GM06990 (cell line): ENCODE results near the gene PKD1L1.

Experiments used
- DNase-seq: peaks from one replicate; pipeline ENCODE4 v3.0.0-alpha.2; 2011; ENCODE audit not compliant: insufficient read length; ENCODE audit errors: extremely low read depth
- H3K27me3 ChIP-seq: replicated peaks from 2 replicates; pipeline ENCODE4 v1.6.0; 2011; ENCODE audit warnings: low read length; ENCODE audit not compliant: control insufficient read depth, insufficient read depth
- H3K36me3 ChIP-seq: 2 replicates; pipeline ENCODE4 v1.5.1; 2011; ENCODE audit warnings: low read length; ENCODE audit not compliant: control insufficient read depth, insufficient read depth
- H3K4me3 ChIP-seq: replicated peaks from 2 replicates; pipeline ENCODE4 v1.5.1; 2011; ENCODE audit warnings: low read depth, mild to moderate bottlenecking, control low read depth, low read length
- CTCF ChIP-seq: IDR thresholded peaks from 2 replicates; pipeline ENCODE4 v1.5.1; 2011; ENCODE audit warnings: low read length, control low read depth, mild to moderate bottlenecking, inconsistent platforms; ENCODE audit not compliant: insufficient read depth, poor library complexity, severe bottlenecking

PKD1L1 gene

DNA sequence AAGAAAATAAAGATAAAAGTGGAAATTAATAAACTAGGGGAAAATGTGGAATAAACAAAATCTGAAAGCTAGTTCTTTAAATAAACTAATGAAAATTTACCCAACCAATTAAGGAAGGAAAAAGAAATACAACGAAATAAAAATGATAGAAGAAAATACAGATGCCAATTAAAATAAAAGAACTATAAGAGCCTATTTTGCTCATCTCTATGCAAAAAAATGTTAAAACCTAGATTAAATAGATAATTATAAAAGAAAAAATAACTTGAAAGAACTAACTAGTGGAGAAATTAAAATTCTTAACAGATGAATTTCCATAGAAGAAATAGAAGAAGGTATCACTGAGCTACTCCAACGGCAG is 32.7 kb downstream of the PKD1L1 start:
- Histone ChIP-seq H3K36me3 (no peaks in the 10 kb centered on the region), H3K4me3 (no peak overlapping the region), H3K27me3 (no peaks in the 10 kb centered on the region; the same call in none of the 2 replicates)
- no peak for TF ChIP-seq CTCF
- DNase-seq = no peak

DNA sequence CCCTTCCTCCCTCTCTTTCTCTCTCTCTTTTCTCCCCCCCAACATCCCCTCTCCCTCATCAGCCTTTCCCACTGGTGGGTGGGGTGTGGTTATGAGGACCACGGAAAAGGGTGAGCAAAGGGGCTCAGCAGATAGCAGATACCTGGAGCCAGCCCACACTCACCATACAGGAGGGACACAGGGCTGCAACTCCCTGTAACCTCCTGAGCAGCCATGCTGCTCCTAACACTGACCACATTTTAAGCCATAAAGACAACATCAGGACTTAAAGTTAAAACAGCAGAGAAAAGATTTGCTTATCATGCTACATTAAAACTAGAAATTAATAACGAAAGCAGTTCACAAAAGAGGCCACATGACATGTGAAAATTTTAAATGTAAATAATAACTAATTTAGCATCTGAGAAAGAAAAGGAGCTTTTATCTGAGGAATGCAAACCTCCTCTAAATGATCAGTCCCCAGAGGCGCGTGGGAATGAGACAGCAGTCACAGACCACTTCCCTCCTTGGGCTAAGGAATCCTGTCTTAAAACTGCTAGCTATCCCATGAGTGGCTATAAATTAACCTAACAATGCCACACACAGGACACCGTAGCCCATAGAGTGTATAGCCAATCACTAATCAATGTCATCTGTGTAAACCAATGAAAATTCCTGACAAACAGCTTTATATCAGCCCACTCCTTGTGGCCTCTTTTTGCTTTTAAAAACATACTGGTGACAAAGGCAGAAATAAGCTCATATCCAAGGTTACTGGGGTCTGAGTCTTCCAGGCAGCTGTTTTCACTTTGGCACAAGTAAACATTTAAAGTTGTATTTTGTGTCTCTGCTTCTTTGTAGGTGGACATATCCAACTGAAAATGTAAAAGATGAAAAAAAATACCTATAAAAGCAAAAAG is 33.3 kb downstream of the PKD1L1 start:
- TF ChIP-seq CTCF = no peak
- no peak for DNase-seq
- Histone ChIP-seq H3K27me3 (no peaks in the 10 kb centered on the region; the same call in none of the 2 replicates), H3K4me3 (no peak overlapping the region), H3K36me3 (no peaks in the 10 kb centered on the region)

- no peak overlapping the region for H3K4me3 ChIP-seq
- H3K27me3 ChIP-seq = no peaks in the 10 kb centered on the region; the same call in none of the 2 replicates
- DNase-seq = no peak
- no peak for TF ChIP-seq CTCF
- H3K36me3 ChIP-seq = no peaks in the 10 kb centered on the region
These were observed 35.9 kb downstream of the PKD1L1 start for GRCh38 chr7:47912332-47912731.

GRCh38 chr7:47908720-47909119 is 39.5 kb downstream of the PKD1L1 start:
- DNase-seq = no peak
- Histone ChIP-seq H3K4me3 (no peak overlapping the region), H3K36me3 (no peaks in the 10 kb centered on the region), H3K27me3 (no peaks in the 10 kb centered on the region)
- no peak for TF ChIP-seq CTCF

- no peak overlapping the region for H3K4me3 ChIP-seq
- no peak for TF ChIP-seq CTCF
- no peaks in the 10 kb centered on the region for H3K36me3 ChIP-seq
- no peak for DNase-seq
- H3K27me3 ChIP-seq = no peaks in the 10 kb centered on the region
These were observed 40.2 kb downstream of the PKD1L1 start for GRCh38 chr7:47907981-47908616.
